ENCODE data around the gene YBX2. TPM values are rescaled to one million over a fixed set of nuclear protein-coding genes. Genes with fewer than 3 reads are reported as not detected.

The YBX2 gene
- total and polyA plus RNA-seq, 2 donors (not counting 1 experiment from before 2014, with no cell fraction given): under 0.01 TPM; not detected in 1

- H3K27me3 ChIP-seq (ENCODE audit: control insufficient read depth, insufficient read depth, low read length): no peaks in the 10 kb centered on the region
- H3K79me2 ChIP-seq (ENCODE audit: control insufficient read depth, insufficient read depth, low read length): peaks cover 49% of the 10 kb centered on the region
- no peaks in the 10 kb centered on the region for H3K9me3 ChIP-seq (ENCODE audit: control insufficient read depth, insufficient read depth, low read depth, low read length)
- peaks cover 31% of the 10 kb centered on the region for H3K36me3 ChIP-seq (ENCODE audit: control insufficient read depth, insufficient read depth, low read length)
- H2AFZ ChIP-seq (ENCODE audit: low read length): no peak overlapping the region
- H3K4me2 ChIP-seq (ENCODE audit: extremely low read depth, insufficient read depth, low read length): no peak overlapping the region
- H4K20me1 ChIP-seq (ENCODE audit: control insufficient read depth, extremely low read depth, insufficient read depth, low read length): no peaks in the 10 kb centered on the region
- no peak overlapping the region for H3K9ac ChIP-seq (ENCODE audit: insufficient read depth, low read length)
- DNase-seq (ENCODE audit: low read depth in 2 of 2): no peak
- no peak overlapping the region for H3K27ac ChIP-seq (ENCODE audit: insufficient read depth, low read length)
- H3K4me3 ChIP-seq (replicated peaks in 1 of 4; ENCODE audit: control extremely low read depth in 1 of 4, insufficient read depth in 1 of 4, low read depth in 3 of 4, low read length in 4 of 4): no peak overlapping the region
- no peak for TF ChIP-seq EZH2 (IDR thresholded peaks at IDR 0.05; ENCODE audit: low read length, missing control alignments)
- TF ChIP-seq, protein P1, sequence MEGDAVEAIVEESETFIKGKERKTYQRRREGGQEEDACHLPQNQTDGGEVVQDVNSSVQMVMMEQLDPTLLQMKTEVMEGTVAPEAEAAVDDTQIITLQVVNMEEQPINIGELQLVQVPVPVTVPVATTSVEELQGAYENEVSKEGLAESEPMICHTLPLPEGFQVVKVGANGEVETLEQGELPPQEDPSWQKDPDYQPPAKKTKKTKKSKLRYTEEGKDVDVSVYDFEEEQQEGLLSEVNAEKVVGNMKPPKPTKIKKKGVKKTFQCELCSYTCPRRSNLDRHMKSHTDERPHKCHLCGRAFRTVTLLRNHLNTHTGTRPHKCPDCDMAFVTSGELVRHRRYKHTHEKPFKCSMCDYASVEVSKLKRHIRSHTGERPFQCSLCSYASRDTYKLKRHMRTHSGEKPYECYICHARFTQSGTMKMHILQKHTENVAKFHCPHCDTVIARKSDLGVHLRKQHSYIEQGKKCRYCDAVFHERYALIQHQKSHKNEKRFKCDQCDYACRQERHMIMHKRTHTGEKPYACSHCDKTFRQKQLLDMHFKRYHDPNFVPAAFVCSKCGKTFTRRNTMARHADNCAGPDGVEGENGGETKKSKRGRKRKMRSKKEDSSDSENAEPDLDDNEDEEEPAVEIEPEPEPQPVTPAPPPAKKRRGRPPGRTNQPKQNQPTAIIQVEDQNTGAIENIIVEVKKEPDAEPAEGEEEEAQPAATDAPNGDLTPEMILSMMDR (conservative IDR thresholded peaks at IDR 0.05 in 1 of 2, IDR thresholded peaks at IDR 0.05 in 1 of 2; ENCODE audit: low read depth in 1 of 2, low read length in 2 of 2): no peak
- peaks cover 8% of the 10 kb centered on the region for H3K4me1 ChIP-seq (ENCODE audit: control insufficient read depth, extremely low read depth, insufficient read depth, low read length)
Observed at GRCh38 chr17:7311110-7311705, 16.8 kb upstream of the YBX2 start.

- Histone ChIP-seq H3K27me3 (ENCODE audit: control insufficient read depth, insufficient read depth, low read length) (no peaks in the 10 kb centered on the region), H3K36me3 (ENCODE audit: control insufficient read depth, insufficient read depth, low read length) (peaks cover 27% of the 10 kb centered on the region), H4K20me1 (ENCODE audit: control insufficient read depth, extremely low read depth, insufficient read depth, low read length) (no peaks in the 10 kb centered on the region), H3K9ac (ENCODE audit: insufficient read depth, low read length) (no peak overlapping the region), H3K27ac (ENCODE audit: insufficient read depth, low read length) (no peak overlapping the region), H3K9me3 (ENCODE audit: control insufficient read depth, insufficient read depth, low read depth, low read length) (no peaks in the 10 kb centered on the region), H3K79me2 (ENCODE audit: control insufficient read depth, insufficient read depth, low read length) (peaks cover 49% of the 10 kb centered on the region), H2AFZ (ENCODE audit: low read length) (no peak overlapping the region), H3K4me2 (ENCODE audit: extremely low read depth, insufficient read depth, low read length) (peak overlapping the region; percentile 74), H3K4me1 (ENCODE audit: control insufficient read depth, extremely low read depth, insufficient read depth, low read length) (peaks cover 5% of the 10 kb centered on the region), H3K4me3 (replicated peaks in 1 of 4; ENCODE audit: control extremely low read depth in 1 of 4, insufficient read depth in 1 of 4, low read depth in 3 of 4, low read length in 4 of 4) (peak overlapping the region in 2 of 4 experiments; percentile 73 to 91)
- TF ChIP-seq, protein P1 (conservative IDR thresholded peaks at IDR 0.05 in 1 of 2, IDR thresholded peaks at IDR 0.05 in 1 of 2; ENCODE audit: low read depth in 1 of 2, low read length in 2 of 2): no peak
- no peak for TF ChIP-seq EZH2 (IDR thresholded peaks at IDR 0.05; ENCODE audit: low read length, missing control alignments)
- no peak for DNase-seq (ENCODE audit: low read depth in 2 of 2)
Observed at GRCh38 chr17:7309628-7310027, 15.2 kb upstream of the YBX2 start.

DNA sequence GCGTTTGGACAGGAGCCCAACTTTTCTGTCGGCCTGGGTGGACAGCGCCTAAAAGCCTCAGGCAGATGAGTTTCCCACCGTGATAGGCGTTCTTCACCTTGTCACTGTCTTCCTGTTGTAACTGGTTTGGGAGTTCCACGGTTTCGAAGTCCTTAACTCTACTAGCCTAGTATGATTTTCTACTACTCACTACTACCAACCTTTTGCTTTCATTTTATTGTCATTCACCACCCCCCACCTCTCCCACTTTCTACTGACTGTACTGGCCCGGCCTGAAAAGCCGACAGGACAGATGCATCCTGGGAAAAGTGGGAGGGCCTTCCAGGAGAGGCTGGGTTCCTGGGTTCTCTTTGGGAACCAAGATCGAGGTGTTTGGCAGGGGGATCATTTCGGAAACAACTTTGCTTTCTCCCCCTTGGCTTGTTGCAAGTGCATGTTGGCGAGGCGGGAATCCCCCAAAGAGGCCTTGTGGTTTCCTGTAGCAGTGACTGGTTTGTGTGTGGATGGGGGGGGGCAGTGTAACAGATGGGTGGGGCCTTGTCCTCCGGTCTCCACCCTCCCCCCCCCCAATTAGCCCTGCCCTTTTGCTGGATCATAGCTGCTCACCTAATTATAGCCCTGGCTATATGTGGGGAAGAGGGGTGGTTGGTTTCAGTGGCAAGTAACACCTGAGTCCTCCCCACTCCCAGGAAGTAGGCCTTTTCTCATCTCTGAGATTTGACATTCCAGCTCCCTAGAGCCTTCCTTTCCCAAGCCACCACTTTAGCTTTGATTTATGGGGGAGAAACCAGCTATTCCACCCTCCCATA, 14.4 kb upstream of the YBX2 start:
- no peak overlapping the region for H2AFZ ChIP-seq (ENCODE audit: low read length)
- H3K4me1 ChIP-seq (ENCODE audit: control insufficient read depth, extremely low read depth, insufficient read depth, low read length): peaks cover 5% of the 10 kb centered on the region
- peak overlapping the region; percentile 74 for H3K4me2 ChIP-seq (ENCODE audit: extremely low read depth, insufficient read depth, low read length)
- TF ChIP-seq, protein P1 (conservative IDR thresholded peaks at IDR 0.05 in 1 of 2, IDR thresholded peaks at IDR 0.05 in 1 of 2; ENCODE audit: low read depth in 1 of 2, low read length in 2 of 2): no peak
- TF ChIP-seq EZH2 (IDR thresholded peaks at IDR 0.05; ENCODE audit: low read length, missing control alignments): no peak
- no peaks in the 10 kb centered on the region for H3K9me3 ChIP-seq (ENCODE audit: control insufficient read depth, insufficient read depth, low read depth, low read length)
- H3K4me3 ChIP-seq (replicated peaks in 1 of 4; ENCODE audit: control extremely low read depth in 1 of 4, insufficient read depth in 1 of 4, low read depth in 3 of 4, low read length in 4 of 4): peak overlapping the region; percentile 73 to 98 (median 93)
- peak overlapping the region; percentile 95 for H3K27ac ChIP-seq (ENCODE audit: insufficient read depth, low read length)
- H4K20me1 ChIP-seq (ENCODE audit: control insufficient read depth, extremely low read depth, insufficient read depth, low read length): no peaks in the 10 kb centered on the region
- H3K79me2 ChIP-seq (ENCODE audit: control insufficient read depth, insufficient read depth, low read length): peaks cover 49% of the 10 kb centered on the region
- H3K36me3 ChIP-seq (ENCODE audit: control insufficient read depth, insufficient read depth, low read length): peaks cover 26% of the 10 kb centered on the region
- no peaks in the 10 kb centered on the region for H3K27me3 ChIP-seq (ENCODE audit: control insufficient read depth, insufficient read depth, low read length)
- peak; percentile 80 to 83 for DNase-seq (ENCODE audit: low read depth in 2 of 2)
- H3K9ac ChIP-seq (ENCODE audit: insufficient read depth, low read length): peak overlapping the region; percentile 91

All from fibroblast of lung (primary cell).